Mesothelial cell of epicardium (in vitro differentiated cells): ENCODE results near the gene PTPRN2. TPM values are rescaled to one million over a fixed set of nuclear protein-coding genes. Genes with fewer than 3 reads are reported as not detected.

Experiments used
- DNase-seq, 2 experiments: peaks; one replicate each; pipeline ENCODE4 v3.0.0; 2021; ENCODE audit warnings: low spot score in 2 of 2; ENCODE audit not compliant: unreplicated experiment in 2 of 2
- H3K27ac Mint-ChIP-seq: 2 replicates; pipeline ENCODE4 v1.8.0; 2021; ENCODE audit warnings: mixed read lengths
- H3K27me3 Mint-ChIP-seq: 2 replicates; pipeline ENCODE4 v1.8.0; 2021; ENCODE audit warnings: low read depth, mixed read lengths
- H3K36me3 Mint-ChIP-seq: 2 replicates; pipeline ENCODE4 v1.8.0; 2021; ENCODE audit warnings: mixed read lengths
- H3K4me1 Mint-ChIP-seq: 2 replicates; pipeline ENCODE4 v1.8.0; 2021; ENCODE audit warnings: mixed read lengths
- H3K4me3 Mint-ChIP-seq: 2 replicates; pipeline ENCODE4 v1.8.0; 2021; ENCODE audit warnings: mild to moderate bottlenecking, moderate library complexity, mixed read lengths
- H3K9me3 Mint-ChIP-seq: 2 replicates; pipeline ENCODE4 v1.8.0; 2021; ENCODE audit warnings: mixed read lengths
- total RNA-seq: library from RNA; stranded (reverse); gene quantifications from 3 replicates; pipeline ENCODE4 v1.2.1, GENCODE V29; 2021
- TF ChIP-seq, protein P1 (sequence below): fragments of 200-600 bp; sonication (generic); IDR thresholded peaks from one replicate; pipeline ENCODE4 v1.5.0; 2021; ENCODE audit warnings: antibody characterized with exemption; ENCODE audit not compliant: unreplicated experiment

The PTPRN2 gene
- total RNA-seq, 1 donor from 2014 or later: 2.2 TPM

DNA sequence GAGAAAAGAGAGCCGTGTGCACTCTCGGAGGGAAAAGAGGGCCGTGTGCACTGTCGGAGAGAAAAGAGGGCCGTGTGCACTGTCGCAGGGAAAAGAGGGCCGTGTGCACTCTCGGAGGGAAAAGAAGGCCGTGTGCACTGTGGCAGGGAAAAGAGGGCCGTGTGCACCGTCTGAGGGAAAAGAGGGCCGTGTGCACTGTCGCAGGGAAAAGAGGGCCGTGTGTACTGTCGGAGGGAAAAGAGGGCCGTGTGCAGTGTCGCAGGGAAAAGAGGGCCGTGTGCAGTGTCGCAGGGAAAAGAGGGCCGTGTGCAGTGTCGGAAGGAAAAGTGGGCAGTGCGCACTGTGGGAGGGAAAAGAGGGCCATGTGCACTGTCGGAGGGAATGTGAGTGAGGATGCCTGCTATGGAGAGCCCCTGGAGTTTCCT is 1062.1 kb downstream of the PTPRN2 start:
- no peak overlapping the region for H3K4me3 Mint-ChIP-seq
- peaks cover 32% of the 10 kb centered on the region for H3K27me3 Mint-ChIP-seq
- H3K9me3 Mint-ChIP-seq: no peaks in the 10 kb centered on the region
- no peaks in the 10 kb centered on the region for H3K36me3 Mint-ChIP-seq
- DNase-seq: peak in 1 of 2 experiments; percentile 9
- TF ChIP-seq, protein P1, sequence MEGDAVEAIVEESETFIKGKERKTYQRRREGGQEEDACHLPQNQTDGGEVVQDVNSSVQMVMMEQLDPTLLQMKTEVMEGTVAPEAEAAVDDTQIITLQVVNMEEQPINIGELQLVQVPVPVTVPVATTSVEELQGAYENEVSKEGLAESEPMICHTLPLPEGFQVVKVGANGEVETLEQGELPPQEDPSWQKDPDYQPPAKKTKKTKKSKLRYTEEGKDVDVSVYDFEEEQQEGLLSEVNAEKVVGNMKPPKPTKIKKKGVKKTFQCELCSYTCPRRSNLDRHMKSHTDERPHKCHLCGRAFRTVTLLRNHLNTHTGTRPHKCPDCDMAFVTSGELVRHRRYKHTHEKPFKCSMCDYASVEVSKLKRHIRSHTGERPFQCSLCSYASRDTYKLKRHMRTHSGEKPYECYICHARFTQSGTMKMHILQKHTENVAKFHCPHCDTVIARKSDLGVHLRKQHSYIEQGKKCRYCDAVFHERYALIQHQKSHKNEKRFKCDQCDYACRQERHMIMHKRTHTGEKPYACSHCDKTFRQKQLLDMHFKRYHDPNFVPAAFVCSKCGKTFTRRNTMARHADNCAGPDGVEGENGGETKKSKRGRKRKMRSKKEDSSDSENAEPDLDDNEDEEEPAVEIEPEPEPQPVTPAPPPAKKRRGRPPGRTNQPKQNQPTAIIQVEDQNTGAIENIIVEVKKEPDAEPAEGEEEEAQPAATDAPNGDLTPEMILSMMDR: no peak
- H3K4me1 Mint-ChIP-seq: no peaks in the 10 kb centered on the region
- H3K27ac Mint-ChIP-seq: no peak overlapping the region

DNA sequence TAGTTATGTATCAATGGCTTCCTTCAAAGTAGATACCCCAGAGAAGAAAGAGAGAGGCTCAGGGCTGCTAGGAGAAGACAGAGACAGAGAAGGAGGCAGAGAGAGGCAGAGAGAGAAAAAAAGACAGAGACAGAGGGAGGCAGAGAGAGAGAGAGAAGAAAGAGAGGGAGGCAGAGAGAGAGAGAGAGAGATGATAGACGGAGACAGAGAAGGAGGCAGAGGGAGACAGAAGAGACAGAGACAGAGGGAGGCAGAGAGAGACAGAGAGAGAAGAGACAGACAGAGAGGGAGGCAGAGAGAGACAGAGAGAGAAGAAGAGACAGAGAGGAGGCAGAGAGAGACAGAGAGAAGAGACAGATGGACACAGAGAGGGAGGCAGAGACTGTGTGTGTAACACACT is 1062.9 kb downstream of the PTPRN2 start:
- Mint-ChIP-seq H3K27ac (no peak overlapping the region), H3K4me3 (no peak overlapping the region), H3K36me3 (no peaks in the 10 kb centered on the region), H3K4me1 (no peaks in the 10 kb centered on the region), H3K27me3 (peaks cover 30% of the 10 kb centered on the region), H3K9me3 (no peaks in the 10 kb centered on the region)
- DNase-seq: no peak
- TF ChIP-seq, protein P1: no peak

DNA sequence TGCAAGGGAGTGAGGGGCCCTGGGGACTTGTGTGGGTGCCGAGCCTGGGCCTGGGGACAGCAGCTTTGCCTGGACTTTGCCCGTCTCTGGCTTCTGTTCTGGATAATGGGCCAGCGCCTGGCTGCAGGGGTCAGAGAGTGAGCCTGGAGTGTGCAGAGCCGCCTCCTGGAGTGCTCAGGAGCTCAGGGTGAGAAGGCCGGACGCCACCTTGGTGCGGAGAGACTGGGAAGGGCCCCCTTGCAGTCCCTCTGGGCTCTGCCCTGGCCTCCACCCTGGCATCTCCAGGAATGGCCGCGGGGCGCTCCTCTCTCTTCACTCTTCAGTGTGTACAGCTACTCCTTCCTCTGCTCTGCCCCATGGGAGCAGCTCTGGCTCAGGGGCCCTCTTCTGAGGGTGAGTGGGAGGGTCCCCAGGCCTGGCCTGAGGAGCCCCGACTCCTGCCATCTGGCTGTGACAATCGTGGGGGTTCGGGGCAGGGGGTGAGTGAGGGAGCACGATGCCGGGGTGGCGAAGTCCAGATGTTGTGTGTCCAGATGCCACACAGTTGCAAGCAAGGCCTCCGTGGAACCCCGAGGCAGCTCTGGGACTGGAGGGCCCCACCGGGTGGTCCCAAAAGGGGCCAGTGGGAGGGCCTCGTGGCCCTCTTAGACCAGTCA is 1063.7 kb downstream of the PTPRN2 start:
- peak in 1 of 2 experiments; percentile 28 for DNase-seq
- no peak overlapping the region for H3K27ac Mint-ChIP-seq
- no peaks in the 10 kb centered on the region for H3K9me3 Mint-ChIP-seq

DNA sequence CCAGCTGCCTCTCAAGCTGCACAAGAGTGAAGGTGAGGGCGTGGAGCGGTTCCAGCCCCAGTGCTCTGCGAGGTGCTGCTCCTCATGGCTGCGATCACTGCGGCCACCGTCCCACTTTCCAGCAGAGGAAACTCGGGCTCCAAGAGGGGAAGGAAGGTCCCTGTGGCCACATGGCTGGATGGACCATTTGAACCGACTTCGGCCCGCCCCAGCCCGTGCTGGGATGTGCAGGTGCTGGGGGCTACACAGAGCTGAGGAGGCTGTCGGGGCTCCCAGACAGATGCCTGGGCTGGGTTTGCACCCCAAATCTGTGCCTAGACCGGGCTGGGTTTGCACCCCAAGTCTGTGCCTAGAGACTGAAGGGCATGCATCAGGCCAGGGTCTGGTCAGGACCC is 1064.3 kb downstream of the PTPRN2 start:
- Mint-ChIP-seq H3K4me1 (no peaks in the 10 kb centered on the region), H3K4me3 (no peak overlapping the region), H3K9me3 (no peaks in the 10 kb centered on the region), H3K36me3 (no peaks in the 10 kb centered on the region), H3K27me3 (peaks cover 25% of the 10 kb centered on the region), H3K27ac (no peak overlapping the region)
- TF ChIP-seq, protein P1: no peak
- peak in 1 of 2 experiments; percentile 29 for DNase-seq

More for the DNA sequence above, 1063.7 kb downstream of the PTPRN2 start:
- Mint-ChIP-seq H3K27me3 (peaks cover 25% of the 10 kb centered on the region), H3K4me3 (no peak overlapping the region), H3K4me1 (no peaks in the 10 kb centered on the region), H3K36me3 (no peaks in the 10 kb centered on the region)
- TF ChIP-seq, protein P1: no peak

DNA sequence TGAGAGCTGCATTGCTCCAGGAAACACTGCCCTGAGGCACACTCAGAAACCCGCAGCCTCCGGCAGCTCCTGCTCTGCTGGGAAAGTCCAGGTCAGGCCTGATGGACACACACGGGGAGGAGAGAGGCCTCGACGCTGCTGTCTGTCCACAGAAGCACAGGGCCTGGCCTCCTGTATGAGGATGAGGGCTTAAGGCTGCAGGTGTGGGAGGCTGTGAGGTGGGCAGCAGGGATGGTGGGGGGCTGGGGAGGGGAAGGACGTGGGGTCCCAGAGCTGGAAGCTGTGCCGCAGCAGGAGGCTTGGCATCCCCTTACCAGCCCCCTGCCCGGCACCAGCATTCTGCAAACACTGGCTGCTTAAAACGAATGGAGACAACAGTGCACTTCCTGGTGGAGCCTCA is 1064.7 kb downstream of the PTPRN2 start:
- Mint-ChIP-seq H3K4me1 (no peaks in the 10 kb centered on the region), H3K27me3 (peaks cover 25% of the 10 kb centered on the region), H3K36me3 (no peaks in the 10 kb centered on the region), H3K9me3 (no peaks in the 10 kb centered on the region), H3K4me3 (no peak overlapping the region), H3K27ac (no peak overlapping the region)
- TF ChIP-seq, protein P1: no peak
- peak in 1 of 2 experiments; percentile 16 for DNase-seq
